Activated naive CD8-positive, alpha-beta T cell treated with anti-CD3 and anti-CD28 coated beads, Interleukin-2, amount 10 ng/mL, durations not matched to agents 7 days and 5 days (primary cell): Measurements from ENCODE around the gene C11orf58. TPM values are rescaled to one million over a fixed set of nuclear protein-coding genes. Genes with fewer than 3 reads are reported as not detected.

ENCODE experiments used
- ATAC-seq: fragments of 150-1000 bp; cut with Tn5 transposase; one replicate; pipeline ENCODE4 v1.10.0; 2021; ENCODE audit warnings: low read depth, moderate library complexity
- POLR2A ChIA-PET: fragments of 350-600 bp; sonication (Branson Sonifier 250); formaldehyde crosslinking; loops from one replicate; lab custom pipeline; 2021; ENCODE audit warnings: antibody characterized with exemption; lab: Charles Lee
- DNase-seq: peaks from one replicate; pipeline ENCODE4 v3.0.0; 2021
- H3K27ac Mint-ChIP-seq: one replicate; pipeline ENCODE4 v1.8.0; 2022; ENCODE audit warnings: mild to moderate bottlenecking, mixed read lengths
- H3K27me3 Mint-ChIP-seq: one replicate; pipeline ENCODE4 v1.8.0; 2022; ENCODE audit warnings: mild to moderate bottlenecking, moderate library complexity, mixed read lengths
- H3K36me3 Mint-ChIP-seq: one replicate; pipeline ENCODE4 v1.8.0; 2021; ENCODE audit warnings: mild to moderate bottlenecking, mixed read lengths
- H3K4me1 Mint-ChIP-seq: one replicate; pipeline ENCODE4 v1.8.0; 2021; ENCODE audit warnings: mixed read lengths
- H3K4me3 Mint-ChIP-seq: one replicate; pipeline ENCODE4 v1.8.0; 2022; ENCODE audit warnings: mild to moderate bottlenecking, moderate library complexity, mixed read lengths
- H3K9me3 Mint-ChIP-seq: one replicate; pipeline ENCODE4 v1.8.0; 2021; ENCODE audit warnings: mixed read lengths
- total RNA-seq, 2 experiments: library from RNA; stranded (reverse); gene quantifications; one replicate each; pipeline ENCODE4 v1.2.3, GENCODE V29; 2021

The C11orf58 gene
- 100 to 1,000 TPM; 120 to 121 TPM for total RNA-seq

- Mint-ChIP-seq H3K4me3 (peak within 1 kb of the TSS; percentile 78), H3K27ac (peak within 1 kb of the TSS; percentile 82)
These were observed at the start of gene C11orf58 for GRCh38 chr11:16738193-16738946. Gene C11orf58 (plus strand): TSS chr11:16738647. CDS start chr11:16738779, 132 bp downstream.

GRCh38 chr11:16690086-16690485, 48.4 kb upstream of the C11orf58 start:
- H3K4me1 Mint-ChIP-seq = no peaks in the 10 kb centered on the region
- no peaks in the 10 kb centered on the region for H3K9me3 Mint-ChIP-seq
- peaks cover 7% of the 10 kb centered on the region for H3K27me3 Mint-ChIP-seq
- H3K27ac Mint-ChIP-seq = no peak overlapping the region
- DNase-seq (no peak), ATAC-seq (no peak)
- H3K4me3 Mint-ChIP-seq = no peak overlapping the region
- H3K36me3 Mint-ChIP-seq = no peaks in the 10 kb centered on the region
- POLR2A ChIA-PET = no interaction called here

More at GRCh38 chr11:16738193-16738946, at the start of gene C11orf58:
- Mint-ChIP-seq H3K36me3 (peaks cover 19% of the 10 kb centered on the region), H3K4me1 (peaks cover 17% of the 10 kb centered on the region), H3K9me3 (no peaks in the 10 kb centered on the region), H3K27me3 (no peaks in the 10 kb centered on the region)
- peak; percentile 96 for ATAC-seq
- POLR2A ChIA-PET = interaction anchor here (1.1 to 4.0 kb wide), 4 partner anchors 12 to 1368 kb away, joined by 3 to 15 read pairs (median 6); partner anchors contain the start of genes NUCB2, RPS13 and SAAL1
- peak; percentile 90 for DNase-seq

- no peaks in the 10 kb centered on the region for H3K36me3 Mint-ChIP-seq
- H3K4me3 Mint-ChIP-seq = no peak overlapping the region
- DNase-seq (no peak), ATAC-seq (no peak)
- H3K27me3 Mint-ChIP-seq = peaks cover 16% of the 10 kb centered on the region
- H3K9me3 Mint-ChIP-seq = no peaks in the 10 kb centered on the region
- no peak overlapping the region for H3K27ac Mint-ChIP-seq
- POLR2A ChIA-PET = no interaction called here
- H3K4me1 Mint-ChIP-seq = no peaks in the 10 kb centered on the region
These were observed 34.7 kb upstream of the C11orf58 start for GRCh38 chr11:16703795-16704194.

GRCh38 chr11:16713594-16713993, 24.9 kb upstream of the C11orf58 start:
- Mint-ChIP-seq H3K9me3 (no peaks in the 10 kb centered on the region), H3K27ac (no peak overlapping the region), H3K4me1 (no peaks in the 10 kb centered on the region), H3K4me3 (no peak overlapping the region), H3K36me3 (no peaks in the 10 kb centered on the region), H3K27me3 (peaks cover 22% of the 10 kb centered on the region)
- no peak for DNase-seq
- no peak for ATAC-seq
- POLR2A ChIA-PET = no interaction called here

- H3K9me3 Mint-ChIP-seq = peaks cover 2% of the 10 kb centered on the region
- ATAC-seq (no peak), DNase-seq (no peak)
- no peaks in the 10 kb centered on the region for H3K4me1 Mint-ChIP-seq
- POLR2A ChIA-PET = no interaction called here
- H3K27ac Mint-ChIP-seq = no peak overlapping the region
- H3K4me3 Mint-ChIP-seq = no peak overlapping the region
- H3K27me3 Mint-ChIP-seq = peaks cover 11% of the 10 kb centered on the region
- no peaks in the 10 kb centered on the region for H3K36me3 Mint-ChIP-seq
These were observed 15.7 kb upstream of the C11orf58 start for GRCh38 chr11:16722581-16723344.

- ATAC-seq (no peak), DNase-seq (no peak)
- no peak overlapping the region for H3K27ac Mint-ChIP-seq
- no peaks in the 10 kb centered on the region for H3K4me1 Mint-ChIP-seq
- POLR2A ChIA-PET = no interaction called here
- peaks cover 6% of the 10 kb centered on the region for H3K27me3 Mint-ChIP-seq
- no peak overlapping the region for H3K4me3 Mint-ChIP-seq
- peaks cover 10% of the 10 kb centered on the region for H3K9me3 Mint-ChIP-seq
- H3K36me3 Mint-ChIP-seq = peaks cover 10% of the 10 kb centered on the region
These were observed 10.6 kb upstream of the C11orf58 start for GRCh38 chr11:16727806-16728205.

GRCh38 chr11:16737818-16738192, 642 bp upstream of the C11orf58 start:
- Mint-ChIP-seq H3K27me3 (no peaks in the 10 kb centered on the region), H3K36me3 (peaks cover 19% of the 10 kb centered on the region), H3K4me3 (peak overlapping the region; percentile 78), H3K27ac (peak overlapping the region; percentile 82), H3K9me3 (peaks cover 3% of the 10 kb centered on the region), H3K4me1 (peaks cover 14% of the 10 kb centered on the region)
- POLR2A ChIA-PET = interaction anchor here (1.1 to 4.0 kb wide), 4 partner anchors 12 to 1368 kb away, joined by 3 to 15 read pairs (median 6); partner anchors contain the start of genes NUCB2, RPS13 and SAAL1
- DNase-seq (no peak), ATAC-seq (peak; percentile 2)

- no peak overlapping the region for H3K27ac Mint-ChIP-seq
- peaks cover 20% of the 10 kb centered on the region for H3K36me3 Mint-ChIP-seq
- no peak for DNase-seq
- no peak for ATAC-seq
- peaks cover 17% of the 10 kb centered on the region for H3K4me1 Mint-ChIP-seq
- H3K4me3 Mint-ChIP-seq = no peak overlapping the region
- POLR2A ChIA-PET = interaction anchor here (0.5 to 4.0 kb wide), 6 partner anchors 11 to 537 kb away, joined by 3 to 15 read pairs (median 4); partner anchors contain the start of genes NUCB2 and RPS13
- H3K9me3 Mint-ChIP-seq = no peaks in the 10 kb centered on the region
- no peaks in the 10 kb centered on the region for H3K27me3 Mint-ChIP-seq
These were observed 734 bp downstream of the C11orf58 start for GRCh38 chr11:16738947-16739815.

DNA sequence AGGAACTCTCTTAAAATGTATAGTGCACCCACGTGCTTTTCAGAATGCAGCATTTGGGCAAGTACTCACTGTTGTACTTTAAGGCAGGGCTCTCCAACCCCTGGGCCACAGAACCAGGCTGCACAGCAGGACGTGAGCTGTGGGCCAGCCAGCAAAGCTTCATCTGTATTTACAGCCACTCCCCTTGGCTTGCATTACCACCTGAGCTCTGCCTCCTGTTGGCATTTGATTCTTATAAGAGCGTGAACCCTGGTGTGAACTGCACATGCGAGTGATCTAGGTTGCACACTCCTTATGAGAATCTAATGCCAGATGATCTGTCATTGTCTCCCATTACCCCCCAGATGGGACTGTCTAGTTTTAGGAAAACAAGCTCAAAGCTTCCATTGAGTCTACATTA, 3.0 kb downstream of the C11orf58 start:
- POLR2A ChIA-PET = no interaction called here
- DNase-seq (no peak), ATAC-seq (no peak)
- peaks cover 31% of the 10 kb centered on the region for H3K36me3 Mint-ChIP-seq
- H3K4me1 Mint-ChIP-seq = peaks cover 28% of the 10 kb centered on the region
- H3K27ac Mint-ChIP-seq = peak overlapping the region; percentile 6
- H3K27me3 Mint-ChIP-seq = no peaks in the 10 kb centered on the region
- H3K9me3 Mint-ChIP-seq = no peaks in the 10 kb centered on the region
- H3K4me3 Mint-ChIP-seq = peak overlapping the region; percentile 60

DNA sequence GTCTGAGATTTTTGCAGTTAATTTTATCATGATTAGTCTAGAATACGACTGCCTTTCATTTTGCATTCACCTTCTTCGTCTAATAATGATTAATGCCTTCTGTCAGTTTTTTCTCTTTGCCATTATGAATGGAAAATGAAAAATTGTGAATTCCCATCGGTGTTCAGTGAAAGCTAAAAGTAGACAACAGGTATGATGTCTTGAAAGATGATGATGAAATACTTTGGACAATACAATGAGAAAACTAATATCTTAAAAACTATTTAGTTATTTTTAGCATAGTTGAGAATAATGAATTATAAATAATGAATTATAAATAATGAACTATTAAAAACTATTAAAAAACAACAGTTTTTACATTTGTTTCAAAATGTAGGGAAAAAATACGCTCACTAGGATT, 5.0 kb downstream of the C11orf58 start:
- no peak for DNase-seq
- Mint-ChIP-seq H3K27me3 (no peaks in the 10 kb centered on the region), H3K36me3 (peaks cover 43% of the 10 kb centered on the region), H3K9me3 (no peaks in the 10 kb centered on the region), H3K27ac (no peak overlapping the region), H3K4me1 (peaks cover 29% of the 10 kb centered on the region), H3K4me3 (no peak overlapping the region)
- POLR2A ChIA-PET = no interaction called here
- no peak for ATAC-seq

GRCh38 chr11:16744128-16744725, 5.8 kb downstream of the C11orf58 start:
- H3K27ac Mint-ChIP-seq = no peak overlapping the region
- DNase-seq (no peak), ATAC-seq (no peak)
- no peaks in the 10 kb centered on the region for H3K9me3 Mint-ChIP-seq
- H3K4me1 Mint-ChIP-seq = peaks cover 29% of the 10 kb centered on the region
- peaks cover 45% of the 10 kb centered on the region for H3K36me3 Mint-ChIP-seq
- no peaks in the 10 kb centered on the region for H3K27me3 Mint-ChIP-seq
- no peak overlapping the region for H3K4me3 Mint-ChIP-seq
- POLR2A ChIA-PET = no interaction called here

DNA sequence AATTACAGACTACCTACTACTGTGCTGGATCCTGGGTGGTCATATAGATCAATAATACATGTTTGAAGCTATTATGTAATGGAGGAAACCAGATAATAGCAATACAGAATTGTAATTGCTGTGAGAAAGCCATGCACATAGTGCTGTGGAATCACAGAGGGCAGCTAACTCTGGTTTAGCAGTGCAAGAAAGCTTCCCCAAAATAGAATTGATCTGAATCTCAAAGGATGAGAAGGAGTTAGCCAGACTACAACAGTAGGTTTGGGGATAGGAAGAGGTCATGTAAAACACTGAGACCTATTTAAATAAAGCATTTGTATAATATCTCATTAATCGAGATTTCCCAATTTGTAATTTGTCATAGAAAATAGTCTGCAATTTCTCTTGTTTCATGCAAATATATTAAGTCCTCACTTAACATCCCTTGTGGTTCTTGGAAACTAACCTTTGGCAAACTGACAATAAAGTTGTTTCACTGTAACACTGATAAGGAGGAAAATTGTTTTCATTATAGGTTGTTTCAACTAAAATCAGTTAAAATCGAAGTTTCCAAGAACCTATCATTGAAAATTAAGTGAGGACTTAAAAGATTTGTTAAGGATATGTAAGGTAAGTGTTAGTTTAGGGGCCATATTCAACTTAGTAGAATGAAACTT, 7.6 kb downstream of the C11orf58 start:
- H3K27ac Mint-ChIP-seq = no peak overlapping the region
- no peaks in the 10 kb centered on the region for H3K27me3 Mint-ChIP-seq
- peaks cover 28% of the 10 kb centered on the region for H3K4me1 Mint-ChIP-seq
- DNase-seq (no peak), ATAC-seq (no peak)
- no peak overlapping the region for H3K4me3 Mint-ChIP-seq
- peaks cover 54% of the 10 kb centered on the region for H3K36me3 Mint-ChIP-seq
- no peaks in the 10 kb centered on the region for H3K9me3 Mint-ChIP-seq
- POLR2A ChIA-PET = no interaction called here
